ENCODE measurements around the gene ACOX1.

Gene ACOX1

GRCh38 chr17:75940727-75941441 lies 38.1 kb downstream of the ACOX1 start, which contains the start of gene FBF1:
TSS of gene FBF1 (minus strand) at chr17:75941042. CDS start at chr17:75938149, 2,893 bp downstream.
- H4K20me1 ChIP-seq (ENCODE audit: insufficient read depth, low read length): no peaks in the 10 kb centered on the region
- peak within 1 kb of the TSS; percentile 89 for H3K27ac ChIP-seq (ENCODE audit: low read length)
- peak within 1 kb of the TSS; percentile 90 for H3K4me2 ChIP-seq (ENCODE audit: insufficient read depth, low read length)
- peak within 1 kb of the TSS; percentile 98 for H3K9ac ChIP-seq (ENCODE audit: low read depth, low read length)
- no peaks in the 10 kb centered on the region for H3K9me3 ChIP-seq (ENCODE audit: insufficient read depth, low read length, severe bottlenecking)
- peaks cover 6% of the 10 kb centered on the region for H3K79me2 ChIP-seq (ENCODE audit: insufficient read depth, low read length)
- peak within 1 kb of the TSS; percentile 92 for H2AFZ ChIP-seq (ENCODE audit: low read depth, low read length)
- ATAC-seq (ENCODE audit: insufficient read depth, low read depth) (peak; percentile 99), DNase-seq (peak; percentile 92)
- H3K36me3 ChIP-seq (ENCODE audit: insufficient read depth, low read length): peaks cover 2% of the 10 kb centered on the region
- peak within 1 kb of the TSS; percentile 96 to 98 for H3K4me3 ChIP-seq (ENCODE audit: low read depth in 1 of 2, low read length in 2 of 2)
- H3K4me1 ChIP-seq (ENCODE audit: insufficient read depth, low read length): peaks cover 17% of the 10 kb centered on the region
- H3K27me3 ChIP-seq (ENCODE audit: insufficient read depth, low read length, poor library complexity): no peaks in the 10 kb centered on the region
- TF ChIP-seq CTCF (IDR thresholded peaks at IDR 0.05; ENCODE audit: borderline replicate concordance, extremely low read depth, low read length, poor library complexity, severe bottlenecking): no peak
- no peak for TF ChIP-seq EZH2 (IDR thresholded peaks at IDR 0.05; ENCODE audit: borderline replicate concordance, low read depth, low read length, severe bottlenecking)

DNA sequence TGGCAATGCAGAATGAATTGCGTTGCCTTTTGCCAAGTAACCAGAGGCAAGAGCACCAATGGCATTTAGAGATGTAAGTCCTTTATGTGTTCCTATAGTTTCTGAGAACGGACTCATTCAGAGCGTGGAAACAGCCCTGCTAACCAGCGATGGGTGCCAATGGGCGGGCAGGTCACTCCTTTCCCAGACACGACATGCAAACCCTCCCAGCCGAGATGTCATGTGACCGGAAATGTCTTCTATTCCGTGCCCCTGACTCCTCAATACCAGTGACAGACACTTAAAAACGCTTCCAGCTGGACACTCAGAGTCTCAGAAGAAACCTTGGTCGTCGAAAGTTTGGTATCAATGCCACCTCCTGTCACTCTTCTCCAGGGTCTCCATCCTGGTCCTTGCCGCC lies 41.3 kb downstream of the ACOX1 start:
- Histone ChIP-seq H3K4me1 (ENCODE audit: insufficient read depth, low read length) (peaks cover 17% of the 10 kb centered on the region), H3K4me3 (ENCODE audit: low read depth in 1 of 2, low read length in 2 of 2) (no peak overlapping the region), H3K9me3 (ENCODE audit: insufficient read depth, low read length, severe bottlenecking) (no peaks in the 10 kb centered on the region), H3K36me3 (ENCODE audit: insufficient read depth, low read length) (no peaks in the 10 kb centered on the region; the same call in 1 of the 2 replicates), H3K27ac (ENCODE audit: low read length) (no peak overlapping the region), H3K27me3 (ENCODE audit: insufficient read depth, low read length, poor library complexity) (no peaks in the 10 kb centered on the region), H2AFZ (ENCODE audit: low read depth, low read length) (no peak overlapping the region), H3K4me2 (ENCODE audit: insufficient read depth, low read length) (no peak overlapping the region), H3K9ac (ENCODE audit: low read depth, low read length) (no peak overlapping the region), H3K79me2 (ENCODE audit: insufficient read depth, low read length) (peaks cover 6% of the 10 kb centered on the region), H4K20me1 (ENCODE audit: insufficient read depth, low read length) (no peaks in the 10 kb centered on the region)
- DNase-seq: no peak
- no peak for TF ChIP-seq EZH2 (IDR thresholded peaks at IDR 0.05; ENCODE audit: borderline replicate concordance, low read depth, low read length, severe bottlenecking)
- TF ChIP-seq CTCF (IDR thresholded peaks at IDR 0.05; ENCODE audit: borderline replicate concordance, extremely low read depth, low read length, poor library complexity, severe bottlenecking): no peak
- no peak for ATAC-seq (ENCODE audit: insufficient read depth, low read depth)

DNA sequence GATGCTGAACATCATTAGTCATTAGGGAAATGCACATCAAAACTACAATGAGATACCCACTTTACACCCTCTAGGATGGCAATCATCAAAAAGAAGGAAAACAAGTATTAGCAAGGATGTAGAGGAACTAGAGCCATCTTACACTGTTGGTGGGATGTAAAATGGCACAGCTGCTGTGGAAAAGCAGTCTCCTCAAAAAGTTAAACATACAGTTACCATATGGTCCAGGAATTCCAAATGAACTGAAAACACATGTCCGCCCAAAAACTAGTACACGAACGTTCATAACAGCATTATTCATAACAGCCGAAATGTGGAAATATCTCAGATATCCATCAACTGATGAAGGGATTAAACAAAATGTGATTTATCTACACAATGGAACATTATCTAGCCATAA lies 45.2 kb downstream of the ACOX1 start:
- Histone ChIP-seq H3K4me2 (ENCODE audit: insufficient read depth, low read length) (no peak overlapping the region), H3K4me3 (ENCODE audit: low read depth in 1 of 2, low read length in 2 of 2) (no peak overlapping the region), H3K27ac (ENCODE audit: low read length) (no peak overlapping the region), H2AFZ (ENCODE audit: low read depth, low read length) (no peak overlapping the region), H3K9ac (ENCODE audit: low read depth, low read length) (no peak overlapping the region), H3K27me3 (ENCODE audit: insufficient read depth, low read length, poor library complexity) (no peaks in the 10 kb centered on the region), H3K4me1 (ENCODE audit: insufficient read depth, low read length) (no peaks in the 10 kb centered on the region), H3K9me3 (ENCODE audit: insufficient read depth, low read length, severe bottlenecking) (no peaks in the 10 kb centered on the region), H4K20me1 (ENCODE audit: insufficient read depth, low read length) (no peaks in the 10 kb centered on the region), H3K36me3 (ENCODE audit: insufficient read depth, low read length) (no peaks in the 10 kb centered on the region), H3K79me2 (ENCODE audit: insufficient read depth, low read length) (no peaks in the 10 kb centered on the region)
- no peak for TF ChIP-seq CTCF (IDR thresholded peaks at IDR 0.05; ENCODE audit: borderline replicate concordance, extremely low read depth, low read length, poor library complexity, severe bottlenecking)
- no peak for TF ChIP-seq EZH2 (IDR thresholded peaks at IDR 0.05; ENCODE audit: borderline replicate concordance, low read depth, low read length, severe bottlenecking)
- ATAC-seq (ENCODE audit: insufficient read depth, low read depth) (no peak), DNase-seq (no peak)
